ENCODE measurements around the gene MOXD1. TPM values are rescaled to one million over a fixed set of nuclear protein-coding genes. Genes with fewer than 3 reads are reported as not detected.

MOXD1 gene
- polyA plus RNA-seq, 1 donor (not counting 4 experiments of a cell fraction or from before 2014, with no cell fraction given) = 2.7 TPM

GRCh38 chr6:132285004-132285780 lies 116.1 kb downstream of the MOXD1 start:
- Histone ChIP-seq H2AFZ (ENCODE audit: control insufficient read depth, low read length) (no peak overlapping the region), H3K36me3 (ENCODE audit: control insufficient read depth in 2 of 2, extremely low read depth in 1 of 2, insufficient read depth in 2 of 2, low read length in 2 of 2) (no peaks in the 10 kb centered on the region), H3K27me3 (ENCODE audit: control insufficient read depth, extremely low read depth, insufficient read depth, low read length) (no peaks in the 10 kb centered on the region), H3K27ac (ENCODE audit: control insufficient read depth, insufficient read depth, low read length) (no peak overlapping the region), H3K4me2 (ENCODE audit: control insufficient read depth, extremely low read depth, insufficient read depth, low read depth, low read length) (no peak overlapping the region), H3K79me2 (ENCODE audit: control insufficient read depth, insufficient read depth, low read length) (no peaks in the 10 kb centered on the region), H3K4me1 (ENCODE audit: control insufficient read depth, extremely low read depth, insufficient read depth, low read length) (no peaks in the 10 kb centered on the region), H3K9ac (ENCODE audit: control insufficient read depth, extremely low read depth, insufficient read depth, low read length) (no peak overlapping the region), H3K9me3 (ENCODE audit: control insufficient read depth, low read depth, low read length) (no peaks in the 10 kb centered on the region), H3K4me3 (ENCODE audit: control insufficient read depth in 2 of 3, extremely low read depth in 1 of 3, insufficient read depth in 2 of 3, low read depth in 1 of 3, low read length in 3 of 3) (no peak overlapping the region), H4K20me1 (ENCODE audit: control insufficient read depth, extremely low read depth, insufficient read depth, low read length) (no peaks in the 10 kb centered on the region), H3K9me1 (ENCODE audit: control insufficient read depth, extremely low read depth, insufficient read depth, low read length) (no peaks in the 10 kb centered on the region)
- TF ChIP-seq EZH2 (IDR thresholded peaks at IDR 0.05; ENCODE audit: low read length) = no peak
- TF ChIP-seq, protein P1, sequence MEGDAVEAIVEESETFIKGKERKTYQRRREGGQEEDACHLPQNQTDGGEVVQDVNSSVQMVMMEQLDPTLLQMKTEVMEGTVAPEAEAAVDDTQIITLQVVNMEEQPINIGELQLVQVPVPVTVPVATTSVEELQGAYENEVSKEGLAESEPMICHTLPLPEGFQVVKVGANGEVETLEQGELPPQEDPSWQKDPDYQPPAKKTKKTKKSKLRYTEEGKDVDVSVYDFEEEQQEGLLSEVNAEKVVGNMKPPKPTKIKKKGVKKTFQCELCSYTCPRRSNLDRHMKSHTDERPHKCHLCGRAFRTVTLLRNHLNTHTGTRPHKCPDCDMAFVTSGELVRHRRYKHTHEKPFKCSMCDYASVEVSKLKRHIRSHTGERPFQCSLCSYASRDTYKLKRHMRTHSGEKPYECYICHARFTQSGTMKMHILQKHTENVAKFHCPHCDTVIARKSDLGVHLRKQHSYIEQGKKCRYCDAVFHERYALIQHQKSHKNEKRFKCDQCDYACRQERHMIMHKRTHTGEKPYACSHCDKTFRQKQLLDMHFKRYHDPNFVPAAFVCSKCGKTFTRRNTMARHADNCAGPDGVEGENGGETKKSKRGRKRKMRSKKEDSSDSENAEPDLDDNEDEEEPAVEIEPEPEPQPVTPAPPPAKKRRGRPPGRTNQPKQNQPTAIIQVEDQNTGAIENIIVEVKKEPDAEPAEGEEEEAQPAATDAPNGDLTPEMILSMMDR (optimal IDR thresholded peaks at IDR 0.05 in 1 of 3, IDR thresholded peaks at IDR 0.05 in 1 of 3, conservative IDR thresholded peaks at IDR 0.05 in 1 of 3; ENCODE audit: extremely low read depth in 1 of 3, insufficient read depth in 2 of 3, low read length in 3 of 3) = no peak
- no peak for DNase-seq (ENCODE audit: low read depth, low spot score)
- FAIRE-seq = no peak
- dilution Hi-C loops (cut with MboI; ENCODE audit: extremely low pct_ligation_motif_present, low sequenced_read_pairs) = no loop called here

- FAIRE-seq = no peak
- H3K9ac ChIP-seq (ENCODE audit: control insufficient read depth, extremely low read depth, insufficient read depth, low read length) = no peak overlapping the region
- no peak overlapping the region for H3K27ac ChIP-seq (ENCODE audit: control insufficient read depth, insufficient read depth, low read length)
- no peaks in the 10 kb centered on the region for H3K79me2 ChIP-seq (ENCODE audit: control insufficient read depth, insufficient read depth, low read length)
- TF ChIP-seq EZH2 (IDR thresholded peaks at IDR 0.05; ENCODE audit: low read length) = no peak
- TF ChIP-seq, protein P1 (optimal IDR thresholded peaks at IDR 0.05 in 1 of 3, IDR thresholded peaks at IDR 0.05 in 1 of 3, conservative IDR thresholded peaks at IDR 0.05 in 1 of 3; ENCODE audit: extremely low read depth in 1 of 3, insufficient read depth in 2 of 3, low read length in 3 of 3) = no peak
- no peaks in the 10 kb centered on the region for H3K9me3 ChIP-seq (ENCODE audit: control insufficient read depth, low read depth, low read length)
- H4K20me1 ChIP-seq (ENCODE audit: control insufficient read depth, extremely low read depth, insufficient read depth, low read length) = no peaks in the 10 kb centered on the region
- H2AFZ ChIP-seq (ENCODE audit: control insufficient read depth, low read length) = no peak overlapping the region
- H3K36me3 ChIP-seq (ENCODE audit: control insufficient read depth in 2 of 2, extremely low read depth in 1 of 2, insufficient read depth in 2 of 2, low read length in 2 of 2) = no peaks in the 10 kb centered on the region
- no peak overlapping the region for H3K4me3 ChIP-seq (ENCODE audit: control insufficient read depth in 2 of 3, extremely low read depth in 1 of 3, insufficient read depth in 2 of 3, low read depth in 1 of 3, low read length in 3 of 3)
- no peak for DNase-seq (ENCODE audit: low read depth, low spot score)
- no peak overlapping the region for H3K4me2 ChIP-seq (ENCODE audit: control insufficient read depth, extremely low read depth, insufficient read depth, low read depth, low read length)
- no peaks in the 10 kb centered on the region for H3K4me1 ChIP-seq (ENCODE audit: control insufficient read depth, extremely low read depth, insufficient read depth, low read length)
- no peaks in the 10 kb centered on the region for H3K9me1 ChIP-seq (ENCODE audit: control insufficient read depth, extremely low read depth, insufficient read depth, low read length)
- dilution Hi-C loops (cut with MboI; ENCODE audit: extremely low pct_ligation_motif_present, low sequenced_read_pairs) = no loop called here
- no peaks in the 10 kb centered on the region for H3K27me3 ChIP-seq (ENCODE audit: control insufficient read depth, extremely low read depth, insufficient read depth, low read length)
These were observed 118.6 kb downstream of the MOXD1 start for GRCh38 chr6:132282696-132283095.

Data from keratinocyte (primary cell).